Effector memory CD4-positive, alpha-beta T cell (primary cell): ENCODE measurements around the gene BCL2L12.
A peak's percentile ranks its signal among the peaks of the same experiment; 100 is the strongest.

Experiments
- DNase-seq, 3 donors: peaks; one replicate each; pipeline ENCODE4 v3.0.0-alpha.2; 2020
- H3K27ac ChIP-seq: 2 replicates; pipeline ENCODE4 v1.7.0; 2013; ENCODE audit warnings: mild to moderate bottlenecking, low read length, moderate library complexity; ENCODE audit not compliant: insufficient read depth, poor library complexity, severe bottlenecking
- H3K27me3 ChIP-seq: replicated peaks from 2 replicates; pipeline ENCODE4 v1.7.0; 2013; ENCODE audit warnings: mild to moderate bottlenecking, low read length; ENCODE audit not compliant: insufficient read depth, control insufficient read depth, poor library complexity, severe bottlenecking
- H3K36me3 ChIP-seq: 2 replicates; pipeline ENCODE4 v1.7.0; 2013; ENCODE audit warnings: mild to moderate bottlenecking, low read length, moderate library complexity; ENCODE audit not compliant: control insufficient read depth, insufficient read depth
- H3K4me1 ChIP-seq: 2 replicates; pipeline ENCODE4 v1.7.0; 2013; ENCODE audit warnings: low read length, mild to moderate bottlenecking; ENCODE audit not compliant: control insufficient read depth, insufficient read depth, poor library complexity, severe bottlenecking
- H3K4me3 ChIP-seq: 2 replicates; pipeline ENCODE4 v1.7.0; 2013; ENCODE audit warnings: low read length, low read depth, mild to moderate bottlenecking; ENCODE audit not compliant: insufficient read depth, poor library complexity, severe bottlenecking
- H3K9me3 ChIP-seq: 2 replicates; pipeline ENCODE4 v1.7.0; 2013; ENCODE audit warnings: mild to moderate bottlenecking, low read length, moderate library complexity; ENCODE audit not compliant: control insufficient read depth

The BCL2L12 gene

GRCh38 chr19:49664171-49665035 lies 1.3 kb upstream of the BCL2L12 start:
- Histone ChIP-seq H3K27me3 (no peaks in the 10 kb centered on the region), H3K4me1 (peaks cover 27% of the 10 kb centered on the region), H3K27ac (peak overlapping the region; percentile 85), H3K9me3 (no peaks in the 10 kb centered on the region), H3K36me3 (peaks cover 34% of the 10 kb centered on the region), H3K4me3 (peak overlapping the region; percentile 97)
- DNase-seq, result peak; percentile 85 to 87 (median 86)

- H3K27me3 ChIP-seq, result no peaks in the 10 kb centered on the region
- H3K9me3 ChIP-seq, result no peaks in the 10 kb centered on the region
- DNase-seq, result no peak
- H3K4me3 ChIP-seq, result peak overlapping the region; percentile 97
- H3K36me3 ChIP-seq, result peaks cover 31% of the 10 kb centered on the region
- H3K27ac ChIP-seq, result peak overlapping the region; percentile 85
- H3K4me1 ChIP-seq, result peaks cover 27% of the 10 kb centered on the region
Observed at GRCh38 chr19:49665036-49665350, 740 bp upstream of the BCL2L12 start.

DNA sequence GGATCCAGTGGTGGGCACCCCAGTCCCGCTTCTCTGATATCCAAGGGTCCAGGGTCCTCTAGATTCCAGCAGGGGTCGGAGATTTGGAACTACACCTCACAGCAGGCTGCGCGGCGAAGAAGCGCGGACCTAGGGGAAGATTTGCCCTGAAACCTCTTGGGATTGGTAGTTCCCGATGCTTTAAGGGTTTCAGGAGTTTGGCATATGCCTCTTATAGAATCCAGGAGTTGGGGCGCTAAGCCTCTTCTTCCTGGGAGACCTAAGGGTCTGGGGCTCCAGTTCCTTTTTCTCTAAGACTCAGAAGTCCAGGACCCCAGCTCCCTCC lies 349 bp downstream of the BCL2L12 start:
- Histone ChIP-seq H3K36me3 (peaks cover 22% of the 10 kb centered on the region), H3K27ac (peak overlapping the region; percentile 85), H3K27me3 (no peaks in the 10 kb centered on the region), H3K4me3 (peak overlapping the region; percentile 97), H3K4me1 (peaks cover 27% of the 10 kb centered on the region), H3K9me3 (no peaks in the 10 kb centered on the region)
- no peak for DNase-seq

DNA sequence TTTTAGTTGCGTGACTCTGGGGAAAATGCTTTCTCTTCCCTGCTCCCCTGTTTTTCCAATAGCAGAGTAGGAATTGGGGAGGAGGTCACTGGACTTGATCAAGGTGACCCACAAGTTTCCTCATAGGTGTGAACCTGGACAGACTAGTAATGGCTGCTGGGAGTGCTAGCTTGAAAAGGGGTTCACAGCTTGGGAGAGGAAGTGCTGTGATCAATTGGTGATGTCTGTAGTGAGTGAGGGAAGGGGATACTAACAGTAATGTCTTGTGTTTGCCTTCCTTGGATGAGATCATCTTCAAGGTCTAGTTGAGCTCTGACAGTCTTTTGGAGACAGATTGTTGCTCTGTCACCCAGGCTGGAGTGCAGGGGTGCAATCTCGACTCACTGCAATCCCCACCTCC lies 1.7 kb downstream of the BCL2L12 start:
- Histone ChIP-seq H3K27ac (no peak overlapping the region), H3K4me1 (peaks cover 30% of the 10 kb centered on the region), H3K27me3 (no peaks in the 10 kb centered on the region), H3K36me3 (peaks cover 8% of the 10 kb centered on the region), H3K9me3 (no peaks in the 10 kb centered on the region), H3K4me3 (no peak overlapping the region)
- DNase-seq, result no peak

GRCh38 chr19:49669516-49669915 lies 3.8 kb downstream of the BCL2L12 start:
- Histone ChIP-seq H3K27ac (no peak overlapping the region), H3K4me3 (no peak overlapping the region), H3K36me3 (no peaks in the 10 kb centered on the region), H3K4me1 (peaks cover 18% of the 10 kb centered on the region), H3K9me3 (no peaks in the 10 kb centered on the region), H3K27me3 (no peaks in the 10 kb centered on the region)
- DNase-seq, result no peak

GRCh38 chr19:49672131-49672919 lies 6.6 kb downstream of the BCL2L12 start:
- no peak overlapping the region for H3K4me3 ChIP-seq

GRCh38 chr19:49676136-49676783 lies 10.5 kb downstream of the BCL2L12 start:
- H3K27ac ChIP-seq, result peak overlapping the region; percentile 98
- H3K4me3 ChIP-seq, result peak overlapping the region; percentile 82
- H3K9me3 ChIP-seq, result no peaks in the 10 kb centered on the region
- DNase-seq, result peak in 1 of 3 donors; percentile 37
- no peaks in the 10 kb centered on the region for H3K36me3 ChIP-seq
- no peaks in the 10 kb centered on the region for H3K27me3 ChIP-seq
- H3K4me1 ChIP-seq, result peaks cover 34% of the 10 kb centered on the region

More at GRCh38 chr19:49672131-49672919, 6.6 kb downstream of the BCL2L12 start:
- H3K36me3 ChIP-seq, result no peaks in the 10 kb centered on the region
- H3K9me3 ChIP-seq, result no peaks in the 10 kb centered on the region
- H3K27ac ChIP-seq, result no peak overlapping the region
- peaks cover 6% of the 10 kb centered on the region for H3K4me1 ChIP-seq
- peak; percentile 45 to 64 (median 50) for DNase-seq
- H3K27me3 ChIP-seq, result no peaks in the 10 kb centered on the region

- peak; percentile 96 to 99 (median 99) for DNase-seq
- no peaks in the 10 kb centered on the region for H3K9me3 ChIP-seq
- peaks cover 2% of the 10 kb centered on the region for H3K36me3 ChIP-seq
- H3K4me1 ChIP-seq, result peaks cover 34% of the 10 kb centered on the region
- H3K27ac ChIP-seq, result peak overlapping the region; percentile 98
- peak overlapping the region; percentile 82 for H3K4me3 ChIP-seq
- no peaks in the 10 kb centered on the region for H3K27me3 ChIP-seq
Observed at GRCh38 chr19:49676784-49677230, 11.1 kb downstream of the BCL2L12 start.

DNA sequence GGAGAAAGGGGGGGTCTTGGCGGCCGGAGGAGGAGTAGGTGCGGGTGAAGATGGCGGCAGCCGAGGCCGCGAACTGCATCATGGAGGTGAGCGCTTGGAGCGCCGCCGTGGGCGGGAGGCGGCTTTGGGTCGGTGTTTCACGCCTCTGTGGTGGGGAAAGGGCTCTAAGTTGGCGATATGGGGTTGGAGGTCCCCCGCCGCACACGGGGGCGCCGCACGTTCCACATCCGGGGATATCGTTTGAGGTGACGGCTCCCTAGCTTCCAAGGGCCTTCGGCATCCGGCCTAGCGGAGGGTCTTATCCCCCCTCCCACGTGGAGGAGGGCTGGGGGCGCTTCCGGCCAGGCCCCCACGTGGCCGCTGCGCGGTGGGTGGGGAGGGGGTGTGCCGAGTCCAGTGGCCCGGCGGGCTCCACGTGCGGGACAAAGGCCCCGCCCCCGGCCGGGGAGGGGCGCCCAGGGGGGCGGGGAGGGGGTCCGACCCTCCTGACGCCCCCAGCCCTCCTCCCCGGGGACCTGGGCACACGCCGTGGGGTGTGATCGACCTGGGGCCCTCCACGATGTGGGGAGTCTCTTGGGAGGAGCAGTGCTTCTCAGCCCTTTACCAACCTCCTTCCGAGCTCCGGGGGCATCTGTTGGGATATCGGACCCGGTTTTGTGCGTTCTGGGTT lies 11.6 kb downstream of the BCL2L12 start, which contains the start of gene PRMT1:
PRMT1 (plus strand) TSS at position 41 of the 670 bp plus-strand sequence; CDS start at position 51, 10 bp downstream.
- peak; percentile 24 to 47 (median 47) for DNase-seq
- H3K27ac ChIP-seq, result peak within 1 kb of the TSS; percentile 98
- H3K4me1 ChIP-seq, result peaks cover 29% of the 10 kb centered on the region
- H3K4me3 ChIP-seq, result peak within 1 kb of the TSS; percentile 82
- peaks cover 7% of the 10 kb centered on the region for H3K36me3 ChIP-seq
- no peaks in the 10 kb centered on the region for H3K27me3 ChIP-seq
- no peaks in the 10 kb centered on the region for H3K9me3 ChIP-seq
